22Rv1 (cell line): ENCODE data around the gene WDR11.

Experiments
- CTCF ChIP-seq: fragments of 450-650 bp; IDR thresholded peaks from 2 replicates; pipeline ENCODE4 v1.5.1; 2017; ENCODE audit warnings: mild to moderate bottlenecking
- ZFX ChIP-seq: fragments of 450-650 bp; IDR thresholded peaks from 2 replicates; pipeline ENCODE4 v1.6.1; 2017; ENCODE audit warnings: antibody characterized with exemption, borderline replicate concordance

- no peak for TF ChIP-seq CTCF
- no peak for TF ChIP-seq ZFX
These were observed 47.2 kb upstream of the WDR11 start for GRCh38 chr10:120803972-120804371.
